Measurements from ENCODE around the gene ENAH. TPM values are rescaled to one million over a fixed set of nuclear protein-coding genes. Genes with fewer than 3 reads are reported as not detected.

ENAH gene
- total and polyA plus RNA-seq, 10 donors = 5.1 to 98.1 (median 44.8) TPM

- TF ChIP-seq POLR2A (IDR thresholded peaks at IDR 0.05) (no peak), POLR2AphosphoS5 (IDR thresholded peaks at IDR 0.05) (no peak), CTCF (IDR thresholded peaks at IDR 0.05 in 8 of 11, conservative IDR thresholded peaks at IDR 0.05 in 3 of 11) (no peak)
- 71 to 96% (median 91%) methylated on average over 4 of the region's 4 CpGs for WGBS, 5 donors
Observed at GRCh38 chr1:225667362-225667761, 14.4 kb upstream of the ENAH start.

DNA sequence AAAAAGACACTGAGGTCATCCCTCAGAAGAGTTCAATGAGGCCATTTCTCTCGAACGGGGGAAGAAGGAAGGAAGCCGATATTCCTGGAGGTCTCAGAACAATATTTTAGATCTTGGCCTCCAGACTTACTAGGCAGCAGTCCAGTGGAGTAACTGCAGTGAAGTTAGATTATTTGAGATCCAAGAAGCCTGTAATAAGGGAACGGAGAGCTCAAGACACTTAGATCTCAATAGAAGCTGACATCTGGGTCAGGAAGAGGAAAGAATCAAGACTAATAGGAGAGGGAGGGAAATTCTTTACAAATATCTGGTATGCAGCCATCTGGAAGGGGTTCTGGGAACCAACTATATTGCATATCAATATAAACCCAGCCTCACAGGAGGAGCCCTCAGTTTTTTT lies 13.6 kb upstream of the ENAH start:
- WGBS, 5 donors = 50 to 65% (median 60%) methylated on average over 4 of the region's 4 CpGs
- intact Hi-C loops (cut with DNase I; ENCODE audit: low total_unique reads) = no loop called here
- Histone ChIP-seq H3K4me3 (no peak overlapping the region), H3K9me3 (no peaks in the 10 kb centered on the region), H3K27ac (peak overlapping the region in 2 of 8 donors; percentile 15 to 36), H3K4me1 (peaks cover 0 to 8% (median 3%) of the 10 kb centered on the region in 6 donors), H3K27me3 (replicated peaks in 1 of 7) (no peaks in the 10 kb centered on the region), H3K36me3 (no peaks in the 10 kb centered on the region)
- TF ChIP-seq CTCF (IDR thresholded peaks at IDR 0.05 in 8 of 11, conservative IDR thresholded peaks at IDR 0.05 in 3 of 11) (no peak), POLR2A (IDR thresholded peaks at IDR 0.05) (no peak), POLR2AphosphoS5 (IDR thresholded peaks at IDR 0.05) (no peak)
- DNase-seq = no peak

More at GRCh38 chr1:225667362-225667761, 14.4 kb upstream of the ENAH start:
- Histone ChIP-seq H3K27me3 (replicated peaks in 1 of 7) (no peaks in the 10 kb centered on the region), H3K4me1 (peaks cover 0 to 8% (median 0%) of the 10 kb centered on the region in 6 donors), H3K27ac (no peak overlapping the region), H3K36me3 (no peaks in the 10 kb centered on the region), H3K9me3 (no peaks in the 10 kb centered on the region), H3K4me3 (no peak overlapping the region)
- no peak for DNase-seq
- intact Hi-C loops (cut with DNase I; ENCODE audit: low total_unique reads) = no loop called here

GRCh38 chr1:225664762-225665161 lies 11.8 kb upstream of the ENAH start:
- H3K4me3 ChIP-seq = no peak overlapping the region
- H3K9me3 ChIP-seq = no peaks in the 10 kb centered on the region
- TF ChIP-seq POLR2AphosphoS5 (IDR thresholded peaks at IDR 0.05) (no peak), CTCF (IDR thresholded peaks at IDR 0.05 in 8 of 11, conservative IDR thresholded peaks at IDR 0.05 in 3 of 11) (no peak), POLR2A (IDR thresholded peaks at IDR 0.05) (no peak)
- H3K27ac ChIP-seq = no peak overlapping the region
- no peaks in the 10 kb centered on the region for H3K27me3 ChIP-seq (replicated peaks in 1 of 7)
- peaks cover 6 to 22% (median 16%) of the 10 kb centered on the region in 6 donors for H3K4me1 ChIP-seq
- intact Hi-C loops (cut with DNase I; ENCODE audit: low total_unique reads) = no loop called here
- no peak for DNase-seq
- WGBS, 5 donors = 85 to 100% (median 93%) methylated on average over 2 of the region's 2 CpGs
- H3K36me3 ChIP-seq = no peaks in the 10 kb centered on the region

DNA sequence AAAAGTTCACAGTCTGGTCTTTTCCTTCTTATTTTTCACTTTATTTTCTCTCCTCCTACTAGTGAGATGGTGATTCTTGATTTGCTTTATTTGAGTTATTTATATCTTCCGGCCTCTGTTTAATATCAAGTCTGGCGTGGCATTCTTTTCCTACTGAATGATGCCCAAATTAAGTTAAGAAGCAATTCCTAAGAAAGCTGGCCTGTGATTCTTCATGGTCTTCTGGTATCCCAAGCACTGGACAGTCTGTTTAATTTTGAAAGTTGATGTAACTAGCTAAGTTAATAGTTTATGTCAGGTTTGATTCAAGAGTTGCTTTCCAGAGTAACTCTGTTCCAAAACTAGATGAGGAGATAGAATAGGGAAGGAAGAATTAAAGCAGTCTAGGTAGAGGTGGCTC lies 9.2 kb upstream of the ENAH start:
- no peak overlapping the region for H3K27ac ChIP-seq
- 84 to 92% (median 87%) methylated on average over 2 of the region's 2 CpGs for whole genome bisulfite sequencing, 5 donors
- intact Hi-C loops (cut with DNase I; ENCODE audit: low total_unique reads) = no loop called here

More for the DNA sequence above, 9.2 kb upstream of the ENAH start:
- H3K9me3 ChIP-seq = no peaks in the 10 kb centered on the region
- no peaks in the 10 kb centered on the region for H3K27me3 ChIP-seq (replicated peaks in 1 of 7)
- H3K4me3 ChIP-seq = no peak overlapping the region
- TF ChIP-seq CTCF (IDR thresholded peaks at IDR 0.05 in 8 of 11, conservative IDR thresholded peaks at IDR 0.05 in 3 of 11) = no peak
- TF ChIP-seq POLR2A (IDR thresholded peaks at IDR 0.05) = no peak
- TF ChIP-seq POLR2AphosphoS5 (IDR thresholded peaks at IDR 0.05) = no peak
- H3K4me1 ChIP-seq = peaks cover 6 to 28% (median 19%) of the 10 kb centered on the region in 6 donors
- H3K36me3 ChIP-seq = no peaks in the 10 kb centered on the region
- no peak for DNase-seq
